ENCODE data around the gene SULT1E1. TPM values are rescaled to one million over a fixed set of nuclear protein-coding genes. Genes with fewer than 3 reads are reported as not detected.

Gene SULT1E1
- not detected for total RNA-seq

GRCh38 chr4:69860052-69860451, at the start of gene SULT1E1:
TSS of gene SULT1E1 (minus strand) at chr4:69860145. CDS start at chr4:69857644, 2,501 bp downstream.
- no peak for DNase-seq (ENCODE audit: extremely low spot score)
- no peaks in the 10 kb centered on the region for H3K27me3 ChIP-seq
- no peak within 1 kb of the TSS for H3K27ac ChIP-seq (replicated peaks in 1 of 4)
- H3K36me3 ChIP-seq, result no peaks in the 10 kb centered on the region
- H3K4me3 ChIP-seq, result no peak within 1 kb of the TSS
- WGBS, result 14% methylated on average over 1 of the region's 1 CpG
- H3K4me1 ChIP-seq, result no peaks in the 10 kb centered on the region
- intact Hi-C loops (cut with DNase I), result no loop called here
- TF ChIP-seq EP300 (IDR thresholded peaks at IDR 0.05), result no peak
- no peak for TF ChIP-seq POLR2AphosphoS5 (IDR thresholded peaks at IDR 0.05)
- no peak for TF ChIP-seq CTCF (IDR thresholded peaks at IDR 0.05)
- no peak for TF ChIP-seq POLR2A (IDR thresholded peaks at IDR 0.05; ENCODE audit: low read depth)
- H3K9me3 ChIP-seq, result no peaks in the 10 kb centered on the region

- no peaks in the 10 kb centered on the region for H3K9me3 ChIP-seq
- H3K27ac ChIP-seq (replicated peaks in 1 of 4), result no peak overlapping the region
- no peak for TF ChIP-seq POLR2A (IDR thresholded peaks at IDR 0.05; ENCODE audit: low read depth)
- TF ChIP-seq CTCF (IDR thresholded peaks at IDR 0.05), result no peak
- no peak for TF ChIP-seq EP300 (IDR thresholded peaks at IDR 0.05)
- TF ChIP-seq POLR2AphosphoS5 (IDR thresholded peaks at IDR 0.05), result no peak
- no peak overlapping the region for H3K4me3 ChIP-seq
- no peak for DNase-seq (ENCODE audit: extremely low spot score)
- no peaks in the 10 kb centered on the region for H3K36me3 ChIP-seq
- no peaks in the 10 kb centered on the region for H3K4me1 ChIP-seq
- 91% methylated on average over 4 of the region's 4 CpGs for WGBS
- intact Hi-C loops (cut with DNase I), result no loop called here
- H3K27me3 ChIP-seq, result no peaks in the 10 kb centered on the region
Measured at GRCh38 chr4:69909195-69909594, 49.2 kb upstream of the SULT1E1 start.

GRCh38 chr4:69907151-69907550, 47.2 kb upstream of the SULT1E1 start:
- Histone ChIP-seq H3K4me3 (no peak overlapping the region), H3K9me3 (no peaks in the 10 kb centered on the region), H3K27me3 (no peaks in the 10 kb centered on the region), H3K36me3 (no peaks in the 10 kb centered on the region), H3K27ac (replicated peaks in 1 of 4) (no peak overlapping the region), H3K4me1 (no peaks in the 10 kb centered on the region)
- TF ChIP-seq POLR2A (IDR thresholded peaks at IDR 0.05; ENCODE audit: low read depth) (no peak), POLR2AphosphoS5 (IDR thresholded peaks at IDR 0.05) (no peak), CTCF (IDR thresholded peaks at IDR 0.05) (no peak), EP300 (IDR thresholded peaks at IDR 0.05) (no peak)
- intact Hi-C loops (cut with DNase I), result no loop called here
- 33% methylated on average over 1 of the region's 1 CpG for WGBS
- no peak for DNase-seq (ENCODE audit: extremely low spot score)

- H3K27ac ChIP-seq (replicated peaks in 1 of 4), result no peak overlapping the region
- no peak for DNase-seq (ENCODE audit: extremely low spot score)
- intact Hi-C loops (cut with DNase I), result loop anchor here (10.0 kb wide), 1 partner anchor 608 kb away; no protein-coding TSS in a partner anchor
- no peaks in the 10 kb centered on the region for H3K4me1 ChIP-seq
- no peaks in the 10 kb centered on the region for H3K9me3 ChIP-seq
- no peaks in the 10 kb centered on the region for H3K36me3 ChIP-seq
- TF ChIP-seq POLR2A (IDR thresholded peaks at IDR 0.05; ENCODE audit: low read depth) (no peak), CTCF (IDR thresholded peaks at IDR 0.05) (peak in 1 of 3 experiments; percentile 40), EP300 (IDR thresholded peaks at IDR 0.05) (no peak), POLR2AphosphoS5 (IDR thresholded peaks at IDR 0.05) (no peak)
- no peak overlapping the region for H3K4me3 ChIP-seq
- no peaks in the 10 kb centered on the region for H3K27me3 ChIP-seq
Measured at GRCh38 chr4:69896530-69897116, 36.7 kb upstream of the SULT1E1 start.

GRCh38 chr4:69894721-69895120, 34.8 kb upstream of the SULT1E1 start:
- no peak for TF ChIP-seq CTCF (IDR thresholded peaks at IDR 0.05)
- no peak for TF ChIP-seq POLR2A (IDR thresholded peaks at IDR 0.05; ENCODE audit: low read depth)
- no peak for TF ChIP-seq POLR2AphosphoS5 (IDR thresholded peaks at IDR 0.05)
- no peak for TF ChIP-seq EP300 (IDR thresholded peaks at IDR 0.05)
- no peak for DNase-seq (ENCODE audit: extremely low spot score)
- Histone ChIP-seq H3K4me1 (no peaks in the 10 kb centered on the region), H3K36me3 (no peaks in the 10 kb centered on the region), H3K27ac (replicated peaks in 1 of 4) (no peak overlapping the region), H3K9me3 (no peaks in the 10 kb centered on the region), H3K4me3 (no peak overlapping the region), H3K27me3 (no peaks in the 10 kb centered on the region)
- intact Hi-C loops (cut with DNase I), result loop anchor here (10.0 kb wide), 1 partner anchor 610 kb away; no protein-coding TSS in a partner anchor
- 88% methylated on average over 3 of the region's 3 CpGs for WGBS
